Measurements from ENCODE around the gene STEAP3.

Gene STEAP3

GRCh38 chr2:119184512-119184911, 39.1 kb upstream of the STEAP3 start:
- TF ChIP-seq, protein P1, sequence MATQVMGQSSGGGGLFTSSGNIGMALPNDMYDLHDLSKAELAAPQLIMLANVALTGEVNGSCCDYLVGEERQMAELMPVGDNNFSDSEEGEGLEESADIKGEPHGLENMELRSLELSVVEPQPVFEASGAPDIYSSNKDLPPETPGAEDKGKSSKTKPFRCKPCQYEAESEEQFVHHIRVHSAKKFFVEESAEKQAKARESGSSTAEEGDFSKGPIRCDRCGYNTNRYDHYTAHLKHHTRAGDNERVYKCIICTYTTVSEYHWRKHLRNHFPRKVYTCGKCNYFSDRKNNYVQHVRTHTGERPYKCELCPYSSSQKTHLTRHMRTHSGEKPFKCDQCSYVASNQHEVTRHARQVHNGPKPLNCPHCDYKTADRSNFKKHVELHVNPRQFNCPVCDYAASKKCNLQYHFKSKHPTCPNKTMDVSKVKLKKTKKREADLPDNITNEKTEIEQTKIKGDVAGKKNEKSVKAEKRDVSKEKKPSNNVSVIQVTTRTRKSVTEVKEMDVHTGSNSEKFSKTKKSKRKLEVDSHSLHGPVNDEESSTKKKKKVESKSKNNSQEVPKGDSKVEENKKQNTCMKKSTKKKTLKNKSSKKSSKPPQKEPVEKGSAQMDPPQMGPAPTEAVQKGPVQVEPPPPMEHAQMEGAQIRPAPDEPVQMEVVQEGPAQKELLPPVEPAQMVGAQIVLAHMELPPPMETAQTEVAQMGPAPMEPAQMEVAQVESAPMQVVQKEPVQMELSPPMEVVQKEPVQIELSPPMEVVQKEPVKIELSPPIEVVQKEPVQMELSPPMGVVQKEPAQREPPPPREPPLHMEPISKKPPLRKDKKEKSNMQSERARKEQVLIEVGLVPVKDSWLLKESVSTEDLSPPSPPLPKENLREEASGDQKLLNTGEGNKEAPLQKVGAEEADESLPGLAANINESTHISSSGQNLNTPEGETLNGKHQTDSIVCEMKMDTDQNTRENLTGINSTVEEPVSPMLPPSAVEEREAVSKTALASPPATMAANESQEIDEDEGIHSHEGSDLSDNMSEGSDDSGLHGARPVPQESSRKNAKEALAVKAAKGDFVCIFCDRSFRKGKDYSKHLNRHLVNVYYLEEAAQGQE (IDR thresholded peaks at IDR 0.05; ENCODE audit: insufficient read depth in 1 of 2, low read depth in 2 of 2, low read length in 2 of 2) = no peak
- TF ChIP-seq POLR2AphosphoS5 (IDR thresholded peaks at IDR 0.05; ENCODE audit: low read depth, low read length) (no peak), SIN3A (IDR thresholded peaks at IDR 0.05; ENCODE audit: borderline replicate concordance, insufficient read depth, low read length) (no peak), FOXP2 (optimal IDR thresholded peaks at IDR 0.05; ENCODE audit: borderline replicate concordance, extremely low read depth, extremely low read length, insufficient read depth) (no peak), TAF1 (IDR thresholded peaks at IDR 0.05; ENCODE audit: borderline replicate concordance, insufficient read depth, low read length) (no peak)

GRCh38 chr2:119190321-119191111, 33.1 kb upstream of the STEAP3 start:
- no peak for TF ChIP-seq TAF1 (IDR thresholded peaks at IDR 0.05; ENCODE audit: borderline replicate concordance, insufficient read depth, low read length)
- no peak for TF ChIP-seq SIN3A (IDR thresholded peaks at IDR 0.05; ENCODE audit: borderline replicate concordance, insufficient read depth, low read length)
- TF ChIP-seq POLR2AphosphoS5 (IDR thresholded peaks at IDR 0.05; ENCODE audit: low read depth, low read length) = no peak
- no peak for TF ChIP-seq FOXP2 (optimal IDR thresholded peaks at IDR 0.05; ENCODE audit: borderline replicate concordance, extremely low read depth, extremely low read length, insufficient read depth)
- TF ChIP-seq, protein P1 (IDR thresholded peaks at IDR 0.05; ENCODE audit: insufficient read depth in 1 of 2, low read depth in 2 of 2, low read length in 2 of 2) = no peak

- no peak for TF ChIP-seq TAF1 (IDR thresholded peaks at IDR 0.05; ENCODE audit: borderline replicate concordance, insufficient read depth, low read length)
- no peak for TF ChIP-seq POLR2AphosphoS5 (IDR thresholded peaks at IDR 0.05; ENCODE audit: low read depth, low read length)
- TF ChIP-seq, protein P1 (IDR thresholded peaks at IDR 0.05; ENCODE audit: insufficient read depth in 1 of 2, low read depth in 2 of 2, low read length in 2 of 2) = no peak
- TF ChIP-seq SIN3A (IDR thresholded peaks at IDR 0.05; ENCODE audit: borderline replicate concordance, insufficient read depth, low read length) = no peak
- no peak for TF ChIP-seq FOXP2 (optimal IDR thresholded peaks at IDR 0.05; ENCODE audit: borderline replicate concordance, extremely low read depth, extremely low read length, insufficient read depth)
Observed at GRCh38 chr2:119192893-119193292, 30.7 kb upstream of the STEAP3 start.

DNA sequence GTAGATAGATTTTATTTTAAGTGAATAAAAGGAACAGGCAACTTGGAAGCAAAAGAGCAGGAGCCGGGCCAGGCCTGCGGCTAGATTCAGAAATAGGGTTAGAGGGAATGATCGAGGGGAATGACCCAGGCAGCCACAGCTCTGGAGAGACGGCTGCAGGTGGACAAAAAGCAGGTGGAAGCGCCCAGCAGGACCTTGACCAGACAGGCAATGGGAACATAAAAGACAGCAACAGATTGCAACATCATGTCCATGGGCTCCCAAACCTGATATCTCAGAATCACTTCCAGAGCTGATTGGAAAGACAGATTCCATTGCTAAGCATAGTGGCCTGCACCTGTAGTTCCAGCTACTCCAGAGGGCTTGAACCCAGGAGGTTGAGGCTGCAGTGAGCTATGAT, 28.6 kb upstream of the STEAP3 start:
- no peak for TF ChIP-seq FOXP2 (optimal IDR thresholded peaks at IDR 0.05; ENCODE audit: borderline replicate concordance, extremely low read depth, extremely low read length, insufficient read depth)
- TF ChIP-seq SIN3A (IDR thresholded peaks at IDR 0.05; ENCODE audit: borderline replicate concordance, insufficient read depth, low read length) = no peak
- TF ChIP-seq, protein P1 (IDR thresholded peaks at IDR 0.05; ENCODE audit: insufficient read depth in 1 of 2, low read depth in 2 of 2, low read length in 2 of 2) = no peak
- no peak for TF ChIP-seq TAF1 (IDR thresholded peaks at IDR 0.05; ENCODE audit: borderline replicate concordance, insufficient read depth, low read length)
- TF ChIP-seq POLR2AphosphoS5 (IDR thresholded peaks at IDR 0.05; ENCODE audit: low read depth, low read length) = no peak

All from PFSK-1 (cell line).